SU-DHL-6 (cell line): Measurements from ENCODE around the gene TRAPPC10.
"Not testable (repeated sequence)": the region's sequence is repeated elsewhere in the genome, so short reads cannot be mapped to it uniquely, and the experiment has no call there.

Experiments
- EZH2phosphoT487 ChIP-seq: fragments of 200-600 bp; sonication (generic), shearing (Covaris generic); conservative IDR thresholded peaks from 2 replicates; pipeline ENCODE4 v1.6.1; 2018; ENCODE audit warnings: mild to moderate bottlenecking, antibody characterized with exemption, low read length, moderate library complexity, mixed read lengths
- TF ChIP-seq, protein P1 (sequence below): fragments of 200-600 bp; sonication (generic); IDR thresholded peaks from one replicate; pipeline ENCODE4 v1.5.1; 2017; ENCODE audit warnings: antibody characterized with exemption, mild to moderate bottlenecking, low read length, moderate library complexity; ENCODE audit not compliant: insufficient read depth, poor library complexity, severe bottlenecking

DNA sequence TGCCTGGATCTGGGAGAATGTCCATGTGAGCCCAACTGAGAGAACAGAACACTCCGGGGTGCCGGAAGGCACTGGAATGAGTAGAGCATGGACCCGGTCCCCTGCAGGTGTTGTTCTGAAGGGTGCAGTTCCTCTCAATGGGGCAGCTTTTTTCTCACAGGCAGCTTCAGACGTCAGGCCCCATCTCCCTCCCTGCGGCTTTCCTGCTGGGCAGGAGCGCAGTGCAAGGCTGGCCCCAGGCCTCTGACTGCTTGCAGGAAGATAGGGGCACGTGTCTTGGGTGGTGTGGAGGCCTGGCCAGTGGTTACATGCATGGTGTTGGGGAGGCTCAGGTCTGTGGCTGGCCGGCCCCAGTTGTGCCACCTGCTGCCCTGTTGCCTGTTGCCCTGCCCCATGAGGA lies 131.9 kb downstream of the TRAPPC10 start:
- TF ChIP-seq, protein P1, sequence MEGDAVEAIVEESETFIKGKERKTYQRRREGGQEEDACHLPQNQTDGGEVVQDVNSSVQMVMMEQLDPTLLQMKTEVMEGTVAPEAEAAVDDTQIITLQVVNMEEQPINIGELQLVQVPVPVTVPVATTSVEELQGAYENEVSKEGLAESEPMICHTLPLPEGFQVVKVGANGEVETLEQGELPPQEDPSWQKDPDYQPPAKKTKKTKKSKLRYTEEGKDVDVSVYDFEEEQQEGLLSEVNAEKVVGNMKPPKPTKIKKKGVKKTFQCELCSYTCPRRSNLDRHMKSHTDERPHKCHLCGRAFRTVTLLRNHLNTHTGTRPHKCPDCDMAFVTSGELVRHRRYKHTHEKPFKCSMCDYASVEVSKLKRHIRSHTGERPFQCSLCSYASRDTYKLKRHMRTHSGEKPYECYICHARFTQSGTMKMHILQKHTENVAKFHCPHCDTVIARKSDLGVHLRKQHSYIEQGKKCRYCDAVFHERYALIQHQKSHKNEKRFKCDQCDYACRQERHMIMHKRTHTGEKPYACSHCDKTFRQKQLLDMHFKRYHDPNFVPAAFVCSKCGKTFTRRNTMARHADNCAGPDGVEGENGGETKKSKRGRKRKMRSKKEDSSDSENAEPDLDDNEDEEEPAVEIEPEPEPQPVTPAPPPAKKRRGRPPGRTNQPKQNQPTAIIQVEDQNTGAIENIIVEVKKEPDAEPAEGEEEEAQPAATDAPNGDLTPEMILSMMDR: not testable (repeated sequence)
- TF ChIP-seq EZH2phosphoT487: not testable (repeated sequence)
